ENCODE data around the gene DLK1. TPM values are rescaled to one million over a fixed set of nuclear protein-coding genes. Genes with fewer than 3 reads are reported as not detected.

DLK1 gene
- total RNA-seq, 4 donors from 2014 or later, result 0.53 to 5.1 (median 3.5) TPM

- peaks cover 24 to 37% (median 30%) of the 10 kb centered on the region in 3 donors for H3K27me3 ChIP-seq
- no peaks in the 10 kb centered on the region for H3K9me3 ChIP-seq
- no peak for ATAC-seq
- H3K27ac ChIP-seq, result no peak overlapping the region
- H3K36me3 ChIP-seq, result no peaks in the 10 kb centered on the region
- TF ChIP-seq POLR2A (IDR thresholded peaks at IDR 0.05), result no peak
- TF ChIP-seq, protein P1, sequence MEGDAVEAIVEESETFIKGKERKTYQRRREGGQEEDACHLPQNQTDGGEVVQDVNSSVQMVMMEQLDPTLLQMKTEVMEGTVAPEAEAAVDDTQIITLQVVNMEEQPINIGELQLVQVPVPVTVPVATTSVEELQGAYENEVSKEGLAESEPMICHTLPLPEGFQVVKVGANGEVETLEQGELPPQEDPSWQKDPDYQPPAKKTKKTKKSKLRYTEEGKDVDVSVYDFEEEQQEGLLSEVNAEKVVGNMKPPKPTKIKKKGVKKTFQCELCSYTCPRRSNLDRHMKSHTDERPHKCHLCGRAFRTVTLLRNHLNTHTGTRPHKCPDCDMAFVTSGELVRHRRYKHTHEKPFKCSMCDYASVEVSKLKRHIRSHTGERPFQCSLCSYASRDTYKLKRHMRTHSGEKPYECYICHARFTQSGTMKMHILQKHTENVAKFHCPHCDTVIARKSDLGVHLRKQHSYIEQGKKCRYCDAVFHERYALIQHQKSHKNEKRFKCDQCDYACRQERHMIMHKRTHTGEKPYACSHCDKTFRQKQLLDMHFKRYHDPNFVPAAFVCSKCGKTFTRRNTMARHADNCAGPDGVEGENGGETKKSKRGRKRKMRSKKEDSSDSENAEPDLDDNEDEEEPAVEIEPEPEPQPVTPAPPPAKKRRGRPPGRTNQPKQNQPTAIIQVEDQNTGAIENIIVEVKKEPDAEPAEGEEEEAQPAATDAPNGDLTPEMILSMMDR (IDR thresholded peaks at IDR 0.05 in 4 of 5, conservative IDR thresholded peaks at IDR 0.05 in 1 of 5), result no peak
- intact Hi-C loops (cut with DNase I; ENCODE audit: low total_unique reads) (no loop called here), in situ Hi-C loops (cut with MboI; ENCODE audit: low sequenced_read_pairs in 4 of 4) (no loop called here)
- H3K4me3 ChIP-seq, result no peak overlapping the region
- DNase-seq, result no peak
- H3K4me1 ChIP-seq, result no peaks in the 10 kb centered on the region
Observed at GRCh38 chr14:100727086-100727872, 587 bp downstream of the DLK1 start.

DNA sequence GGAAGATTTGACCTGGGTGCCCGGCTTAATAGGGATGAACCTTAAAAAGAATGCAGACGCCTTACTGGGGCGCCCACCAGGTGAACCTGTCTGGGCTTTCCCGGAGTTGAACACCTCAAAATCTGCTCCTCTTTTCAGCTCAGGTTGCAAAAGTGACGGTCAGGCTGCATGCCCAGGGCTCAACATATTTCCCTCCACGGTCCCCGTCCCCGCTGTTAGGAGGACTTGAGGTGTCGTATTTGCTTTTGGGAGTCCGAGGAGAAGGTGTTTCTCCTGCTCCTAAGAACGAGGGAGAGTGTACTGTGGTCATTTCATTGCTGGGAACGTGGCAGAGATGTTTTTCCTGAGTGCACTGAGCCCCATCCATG lies 1.2 kb downstream of the DLK1 start:
- ATAC-seq, result no peak
- TF ChIP-seq POLR2A (IDR thresholded peaks at IDR 0.05), result no peak
- TF ChIP-seq, protein P1 (IDR thresholded peaks at IDR 0.05 in 4 of 5, conservative IDR thresholded peaks at IDR 0.05 in 1 of 5), result no peak
- H3K27ac ChIP-seq, result no peak overlapping the region
- no peaks in the 10 kb centered on the region for H3K4me1 ChIP-seq
- in situ Hi-C loops (cut with MboI; ENCODE audit: low sequenced_read_pairs in 4 of 4), result no loop called here
- no peak for DNase-seq
- no peaks in the 10 kb centered on the region for H3K9me3 ChIP-seq
- H3K27me3 ChIP-seq, result peaks cover 24 to 37% (median 30%) of the 10 kb centered on the region in 3 donors
- H3K36me3 ChIP-seq, result no peaks in the 10 kb centered on the region
- intact Hi-C loops (cut with DNase I; ENCODE audit: low total_unique reads), result no loop called here
- no peak overlapping the region for H3K4me3 ChIP-seq

- in situ Hi-C loops (cut with MboI; ENCODE audit: low sequenced_read_pairs in 4 of 4) (no loop called here), intact Hi-C loops (cut with DNase I; ENCODE audit: low total_unique reads) (no loop called here)
- TF ChIP-seq, protein P1 (IDR thresholded peaks at IDR 0.05 in 4 of 5, conservative IDR thresholded peaks at IDR 0.05 in 1 of 5), result no peak
- Histone ChIP-seq H3K27ac (no peak overlapping the region), H3K4me1 (no peaks in the 10 kb centered on the region), H3K4me3 (no peak overlapping the region), H3K27me3 (peaks cover 24 to 33% (median 33%) of the 10 kb centered on the region in 3 donors), H3K36me3 (no peaks in the 10 kb centered on the region), H3K9me3 (no peaks in the 10 kb centered on the region)
- DNase-seq, result no peak
- no peak for ATAC-seq
Observed at GRCh38 chr14:100728962-100729361, 2.3 kb downstream of the DLK1 start.

DNA sequence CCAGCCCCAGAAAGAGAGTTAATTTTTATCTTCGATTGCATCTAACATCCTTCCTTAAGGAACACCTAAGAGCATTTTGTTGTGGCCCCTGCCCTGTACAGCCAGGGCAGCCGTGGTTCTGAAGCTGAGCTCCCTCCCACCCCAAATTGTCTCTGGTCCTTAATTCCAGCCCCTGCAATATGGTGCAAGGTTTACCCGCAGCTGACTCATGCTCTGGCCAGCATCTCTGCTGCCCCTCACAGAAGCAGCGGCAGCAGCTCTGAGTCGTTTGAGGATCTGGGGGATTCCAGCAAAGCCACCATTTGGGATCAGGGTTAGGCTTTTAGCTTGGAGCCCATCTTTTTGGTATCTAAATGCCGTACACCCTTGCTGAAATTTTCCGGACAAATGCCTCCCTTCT lies 3.3 kb downstream of the DLK1 start:
- in situ Hi-C loops (cut with MboI; ENCODE audit: low sequenced_read_pairs in 4 of 4) (no loop called here), intact Hi-C loops (cut with DNase I; ENCODE audit: low total_unique reads) (no loop called here)
- TF ChIP-seq, protein P1 (IDR thresholded peaks at IDR 0.05 in 4 of 5, conservative IDR thresholded peaks at IDR 0.05 in 1 of 5), result no peak
- TF ChIP-seq POLR2A (IDR thresholded peaks at IDR 0.05), result no peak
- Histone ChIP-seq H3K36me3 (no peaks in the 10 kb centered on the region), H3K4me3 (no peak overlapping the region), H3K27ac (no peak overlapping the region), H3K27me3 (peaks cover 24 to 33% (median 33%) of the 10 kb centered on the region in 3 donors), H3K4me1 (no peaks in the 10 kb centered on the region), H3K9me3 (no peaks in the 10 kb centered on the region)
- no peak for DNase-seq
- ATAC-seq, result no peak
